Dedifferentiated amniotic fluid mesenchymal stem cell (primary cell): ENCODE results near the gene CENPP.

Experiments
- DNase-seq: peaks from one replicate; pipeline ENCODE4 v3.0.0-alpha.2; 2016; ENCODE audit errors: extremely low spot score

The CENPP gene

GRCh38 chr9:92480291-92480771 lies 154.6 kb downstream of the CENPP start:
- DNase-seq, result no peak

- no peak for DNase-seq
Measured at GRCh38 chr9:92480986-92481633, 155.4 kb downstream of the CENPP start.

- DNase-seq, result peak; percentile 84
Measured at GRCh38 chr9:92482329-92482728, 156.6 kb downstream of the CENPP start, which contains the start of gene ASPN. ASPN (minus strand) TSS chr9:92482506.

- DNase-seq, result no peak
Measured at GRCh38 chr9:92482805-92483204, 157.1 kb downstream of the CENPP start.

GRCh38 chr9:92483627-92484545 lies 158.1 kb downstream of the CENPP start:
- DNase-seq, result peak; percentile 47

- no peak for DNase-seq
Measured at GRCh38 chr9:92484563-92484962, 158.8 kb downstream of the CENPP start.

- DNase-seq, result no peak
Measured at GRCh38 chr9:92486371-92486770, 160.6 kb downstream of the CENPP start.

- peak; percentile 25 for DNase-seq
Measured at GRCh38 chr9:92488681-92489550, 163.2 kb downstream of the CENPP start.

GRCh38 chr9:92492781-92493401 lies 167.1 kb downstream of the CENPP start:
- DNase-seq, result no peak

GRCh38 chr9:92493749-92494387 lies 168.1 kb downstream of the CENPP start:
- no peak for DNase-seq

GRCh38 chr9:92494856-92495255 lies 169.1 kb downstream of the CENPP start:
- DNase-seq, result no peak

- peak; percentile 43 for DNase-seq
Measured at GRCh38 chr9:92496396-92497176, 170.8 kb downstream of the CENPP start.

GRCh38 chr9:92499701-92500100 lies 173.9 kb downstream of the CENPP start:
- no peak for DNase-seq

GRCh38 chr9:92500725-92501124 lies 175.0 kb downstream of the CENPP start:
- no peak for DNase-seq

GRCh38 chr9:92501671-92502393 lies 176.1 kb downstream of the CENPP start:
- no peak for DNase-seq

GRCh38 chr9:92503156-92503555 lies 177.4 kb downstream of the CENPP start:
- no peak for DNase-seq

- no peak for DNase-seq
Measured at GRCh38 chr9:92504881-92505280, 179.1 kb downstream of the CENPP start.

- DNase-seq, result peak; percentile 97
Measured at GRCh38 chr9:92506184-92506857, 180.6 kb downstream of the CENPP start.

GRCh38 chr9:92507005-92507404 lies 181.3 kb downstream of the CENPP start:
- DNase-seq, result no peak
